Jurkat, Clone E6-1 (cell line): ENCODE data around the gene AMZ1.

Source experiments
- DNase-seq: peaks from one replicate; pipeline ENCODE4 v3.0.0-alpha.2; 2011; ENCODE audit warnings: low read depth, low spot score
- H3K4me3 ChIP-seq: 2 replicates; pipeline ENCODE4 v1.5.1; 2011; ENCODE audit warnings: mild to moderate bottlenecking, low read length, control low read depth, moderate library complexity

The AMZ1 gene

GRCh38 chr7:2705371-2706096, 17.5 kb downstream of the AMZ1 start:
- H3K4me3 ChIP-seq: no peak overlapping the region
- no peak for DNase-seq

- no peak for DNase-seq
- no peak overlapping the region for H3K4me3 ChIP-seq
Observed at GRCh38 chr7:2706685-2707126, 18.7 kb downstream of the AMZ1 start.

GRCh38 chr7:2707481-2707880, 19.5 kb downstream of the AMZ1 start:
- no peak for DNase-seq
- no peak overlapping the region for H3K4me3 ChIP-seq

GRCh38 chr7:2708041-2708440, 20.0 kb downstream of the AMZ1 start:
- DNase-seq: no peak

GRCh38 chr7:2708547-2709310, 20.7 kb downstream of the AMZ1 start:
- DNase-seq: no peak
- no peak overlapping the region for H3K4me3 ChIP-seq

More at GRCh38 chr7:2708041-2708440, 20.0 kb downstream of the AMZ1 start:
- H3K4me3 ChIP-seq: no peak overlapping the region

GRCh38 chr7:2709553-2710285, 21.7 kb downstream of the AMZ1 start:
- peak; percentile 69 for DNase-seq
- peak overlapping the region; percentile 15 for H3K4me3 ChIP-seq

- peak overlapping the region; percentile 11 for H3K4me3 ChIP-seq
- DNase-seq: no peak
Observed at GRCh38 chr7:2710286-2710655, 22.3 kb downstream of the AMZ1 start.

GRCh38 chr7:2710901-2711551, 23.0 kb downstream of the AMZ1 start:
- H3K4me3 ChIP-seq: no peak overlapping the region
- peak; percentile 83 for DNase-seq

- H3K4me3 ChIP-seq: no peak overlapping the region
- DNase-seq: no peak
Observed at GRCh38 chr7:2711895-2712675, 24.1 kb downstream of the AMZ1 start.

- H3K4me3 ChIP-seq: no peak overlapping the region
- DNase-seq: no peak
Observed at GRCh38 chr7:2713370-2713769, 25.4 kb downstream of the AMZ1 start.

GRCh38 chr7:2713978-2714377, 26.0 kb downstream of the AMZ1 start:
- DNase-seq: no peak
- no peak overlapping the region for H3K4me3 ChIP-seq

- no peak for DNase-seq
- no peak overlapping the region for H3K4me3 ChIP-seq
Observed at GRCh38 chr7:2714636-2715035, 26.6 kb downstream of the AMZ1 start.

GRCh38 chr7:2715341-2716231, 27.6 kb downstream of the AMZ1 start:
- DNase-seq: peak; percentile 96
- no peak overlapping the region for H3K4me3 ChIP-seq

GRCh38 chr7:2716488-2716887, 28.5 kb downstream of the AMZ1 start:
- H3K4me3 ChIP-seq: no peak overlapping the region
- no peak for DNase-seq

- no peak overlapping the region for H3K4me3 ChIP-seq
- DNase-seq: no peak
Observed at GRCh38 chr7:2716906-2717292, 28.9 kb downstream of the AMZ1 start.

GRCh38 chr7:2717293-2718261, 29.6 kb downstream of the AMZ1 start:
- no peak for DNase-seq
- H3K4me3 ChIP-seq: no peak overlapping the region
